NCI-H774 (cell line): Measurements from ENCODE around the gene PIGL.
"Not testable (repeated sequence)": the region's sequence is repeated elsewhere in the genome, so short reads cannot be mapped to it uniquely, and the experiment has no call there.

Source experiments
- DNase-seq: peaks from one replicate; lab custom pipeline; 2025; lab: John Stamatoyannopoulos, UW

Gene PIGL

GRCh38 chr17:16216341-16217001, 539 bp upstream of the PIGL start:
- DNase-seq: not testable (repeated sequence)

GRCh38 chr17:16222406-16222805, 5.4 kb downstream of the PIGL start:
- no peak for DNase-seq

GRCh38 chr17:16229912-16230561, 13.0 kb downstream of the PIGL start:
- DNase-seq: not testable (repeated sequence)

GRCh38 chr17:16232391-16232790, 15.4 kb downstream of the PIGL start:
- DNase-seq: no peak

GRCh38 chr17:16239931-16240330, 22.9 kb downstream of the PIGL start:
- DNase-seq: no peak

GRCh38 chr17:16241906-16242399, 24.9 kb downstream of the PIGL start:
- DNase-seq: no peak

GRCh38 chr17:16243385-16243784, 26.4 kb downstream of the PIGL start:
- DNase-seq: no peak

GRCh38 chr17:16243801-16244567, 27.0 kb downstream of the PIGL start:
- DNase-seq: no peak

GRCh38 chr17:16247586-16247984, 30.6 kb downstream of the PIGL start:
- no peak for DNase-seq

GRCh38 chr17:16250635-16251034, 33.6 kb downstream of the PIGL start:
- DNase-seq: no peak

- DNase-seq: no peak
These were observed 34.0 kb downstream of the PIGL start for GRCh38 chr17:16251043-16251442.

GRCh38 chr17:16251556-16251955, 34.5 kb downstream of the PIGL start:
- no peak for DNase-seq

- DNase-seq: no peak
These were observed 37.9 kb downstream of the PIGL start for GRCh38 chr17:16254773-16255400.

- DNase-seq: no peak
These were observed 38.5 kb downstream of the PIGL start for GRCh38 chr17:16255481-16255921.

GRCh38 chr17:16258901-16259300, 41.9 kb downstream of the PIGL start:
- DNase-seq: no peak

GRCh38 chr17:16259926-16260325, 42.9 kb downstream of the PIGL start:
- DNase-seq: no peak

GRCh38 chr17:16261049-16261448, 44.0 kb downstream of the PIGL start:
- no peak for DNase-seq

- DNase-seq: no peak
These were observed 45.2 kb downstream of the PIGL start for GRCh38 chr17:16262201-16262600.

GRCh38 chr17:16267174-16267573, 50.2 kb downstream of the PIGL start:
- no peak for DNase-seq

- no peak for DNase-seq
These were observed 52.6 kb downstream of the PIGL start for GRCh38 chr17:16269658-16270057.

- DNase-seq: no peak
These were observed 55.3 kb downstream of the PIGL start for GRCh38 chr17:16272111-16272840.

GRCh38 chr17:16273499-16273898, 56.5 kb downstream of the PIGL start:
- no peak for DNase-seq
